ENCODE measurements around the gene C1orf21.

- TF ChIP-seq MXI1 (IDR thresholded peaks at IDR 0.05; ENCODE audit: low read depth, low read length) = no peak
- no peak for TF ChIP-seq CTCF (IDR thresholded peaks at IDR 0.05)
- TF ChIP-seq REST (IDR thresholded peaks at IDR 0.05; ENCODE audit: low read depth, low read length) = no peak
- TF ChIP-seq SIN3A (IDR thresholded peaks at IDR 0.05; ENCODE audit: borderline replicate concordance, low read depth, low read length) = no peak
- TF ChIP-seq CHD2 (IDR thresholded peaks at IDR 0.05; ENCODE audit: low read length, partially characterized antibody) = no peak
- no peak for TF ChIP-seq TCF12 (IDR thresholded peaks at IDR 0.05)
- no peak for TF ChIP-seq POLR2AphosphoS5 (IDR thresholded peaks at IDR 0.05; ENCODE audit: low read depth, low read length)
- TF ChIP-seq GATA2 (CRISPR knock-in tag; IDR thresholded peaks at IDR 0.05) = no peak
- TF ChIP-seq YY1 (IDR thresholded peaks at IDR 0.05; ENCODE audit: low read depth) = no peak
- TF ChIP-seq RAD21 (IDR thresholded peaks at IDR 0.05; ENCODE audit: low read length) = no peak
- no peak for TF ChIP-seq EZH2phosphoT487 (IDR thresholded peaks at IDR 0.05; ENCODE audit: borderline replicate concordance, low read depth)
Measured at GRCh38 chr1:184489908-184490307, 103.1 kb downstream of the C1orf21 start.

Data from SK-N-SH (cell line).